K562 treated with DMSO at 1 percent for 48 hours (cell line): ENCODE results near the gene CEACAM4. TPM values are rescaled to one million over a fixed set of nuclear protein-coding genes. Genes with fewer than 3 reads are reported as not detected.

Experiments
- total RNA-seq: library from RNA; unstranded; fragments of 300-600 nt; gene quantifications from 2 replicates; pipeline ENCODE4 v1.2.3, GENCODE V29; 2022; ENCODE audit warnings: low replicate concordance; ENCODE audit errors: extremely low read depth

The CEACAM4 gene
- total RNA-seq: not detected in 2 replicates

GRCh38 chr19:41626877-41627276 lies at the start of gene CEACAM4:
TSS of gene CEACAM4 (minus strand) at chr19:41627074. CDS start at chr19:41626963, 111 bp downstream.

GRCh38 chr19:41575998-41576397 lies 50.9 kb downstream of the CEACAM4 start, which contains the start of gene CEACAM21:
TSS of gene CEACAM21 (plus strand) at chr19:41576166. CDS start at chr19:41576275, 109 bp downstream.

Other genes starting within 250 kb of the CEACAM4 start
- gene EXOSC5, start 229.7 kb downstream of the CEACAM4 start, total RNA-seq: not detected in 2 replicates
- not detected in 2 replicates for gene BCKDHA, start 229.3 kb downstream of the CEACAM4 start, total RNA-seq
- not detected in 2 replicates for gene B3GNT8, start 199.7 kb downstream of the CEACAM4 start, total RNA-seq
- gene DMAC2, start 187.2 kb downstream of the CEACAM4 start, total RNA-seq: not detected in 2 replicates
- gene ERICH4, start 183.9 kb downstream of the CEACAM4 start, total RNA-seq: not detected in 2 replicates
- gene CEACAM21, start 50.9 kb downstream of the CEACAM4 start, total RNA-seq: not detected in 2 replicates
- not detected in 2 replicates for gene CEACAM7, start 61.2 kb upstream of the CEACAM4 start, total RNA-seq
- gene CEACAM5, start 81.6 kb upstream of the CEACAM4 start, total RNA-seq: not detected in 2 replicates
- gene CEACAM6, start 128.5 kb upstream of the CEACAM4 start, total RNA-seq: not detected in 2 replicates
- gene CEACAM3, start 169.5 kb upstream of the CEACAM4 start, total RNA-seq: not detected in 2 replicates
- not detected in 2 replicates for gene LYPD4, start 217.6 kb upstream of the CEACAM4 start, total RNA-seq
- not detected in 2 replicates for gene DMRTC2, start 218.0 kb upstream of the CEACAM4 start, total RNA-seq
- 4,914 TPM in 1 of 2 replicates, not detected in the other for gene RPS19, start 233.2 kb upstream of the CEACAM4 start, total RNA-seq